IMR-90 (cell line): ENCODE results near the gene LAMC3. TPM values are rescaled to one million over a fixed set of nuclear protein-coding genes. Genes with fewer than 3 reads are reported as not detected.

ENCODE experiments used
- ATAC-seq: fragments of 200-7000 bp; cut with Tn5 transposase; 2 replicates; pipeline ENCODE4 v1.9.1; 2020; ENCODE audit warnings: low read depth, mild to moderate bottlenecking, moderate library complexity
- BruUV-seq: library from RNA; stranded (reverse); fragments of 400-500 nt; replicated peaks from 2 replicates; lab custom pipeline; 2021; lab: Mats Ljungman, UMichigan
- CTCF ChIA-PET: fragments of 300-600 bp; formaldehyde crosslinking; extraction: SDS; loops from one replicate; lab custom pipeline; 2021; ENCODE audit warnings: antibody characterized with exemption; lab: Yijun Ruan, JAX
- POLR2A ChIA-PET: fragments of 300-600 bp; sonication (Branson Sonifier 250); formaldehyde crosslinking; loops from one replicate; lab custom pipeline; 2022; ENCODE audit warnings: antibody characterized with exemption; ENCODE audit not compliant: unreplicated experiment; lab: Charles Lee
- DNase-seq: peaks from one replicate; pipeline ENCODE4 v3.0.0; 2013
- H2AFZ ChIP-seq: replicated peaks from 2 replicates; pipeline ENCODE3; 2013; ENCODE audit warnings: low read length, mild to moderate bottlenecking; ENCODE audit not compliant: poor library complexity
- H2AK5ac ChIP-seq: 2 replicates; pipeline ENCODE4 v1.6.1; 2013; ENCODE audit warnings: low read depth, low read length, inconsistent platforms
- H2AK9ac ChIP-seq: replicated peaks from 2 replicates; pipeline ENCODE3; 2013; ENCODE audit warnings: mild to moderate bottlenecking, low read depth, low read length, moderate library complexity; ENCODE audit not compliant: poor library complexity
- H2BK120ac ChIP-seq: 2 replicates; pipeline ENCODE4 v1.6.1; 2013; ENCODE audit warnings: low read depth, low read length, inconsistent platforms
- H2BK15ac ChIP-seq: 3 replicates; pipeline ENCODE4 v1.6.1; 2013; ENCODE audit warnings: low read depth, low read length, inconsistent platforms
- H2BK20ac ChIP-seq: 2 replicates; pipeline ENCODE4 v1.6.1; 2013; ENCODE audit warnings: low read depth, mild to moderate bottlenecking, inconsistent platforms, low read length, moderate library complexity
- H2BK5ac ChIP-seq: 2 replicates; pipeline ENCODE4 v1.6.1; 2013; ENCODE audit warnings: mild to moderate bottlenecking, low read depth, low read length, inconsistent platforms; ENCODE audit not compliant: poor library complexity, severe bottlenecking
- H3K14ac ChIP-seq: replicated peaks from 2 replicates; pipeline ENCODE4 v1.6.1; 2013; ENCODE audit warnings: low read depth, low read length, inconsistent platforms
- H3K18ac ChIP-seq: 2 replicates; pipeline ENCODE4 v1.6.1; 2013; ENCODE audit warnings: low read depth, low read length, control low read depth
- H3K23ac ChIP-seq: 2 replicates; pipeline ENCODE4 v1.6.1; 2013; ENCODE audit warnings: low read depth, low read length, inconsistent platforms
- H3K27ac ChIP-seq: 2 replicates; pipeline ENCODE4 v1.5.1; 2013; ENCODE audit warnings: mild to moderate bottlenecking, control low read depth, low read length; ENCODE audit not compliant: insufficient read depth
- H3K27me3 ChIP-seq: 2 replicates; pipeline ENCODE4 v1.6.1; 2013; ENCODE audit warnings: low read length; ENCODE audit not compliant: control insufficient read depth, insufficient read depth
- H3K36me3 ChIP-seq: 2 replicates; pipeline ENCODE4 v1.6.1; 2013; ENCODE audit warnings: low read length, mixed read lengths; ENCODE audit not compliant: control insufficient read depth, insufficient read depth
- H3K4ac ChIP-seq: 2 replicates; pipeline ENCODE4 v1.6.1; 2013; ENCODE audit warnings: low read depth, low read length, inconsistent platforms
- H3K4me1 ChIP-seq: 2 replicates; pipeline ENCODE4 v1.6.1; 2013; ENCODE audit warnings: low read length, mixed read lengths; ENCODE audit not compliant: control insufficient read depth, insufficient read depth
- H3K4me2 ChIP-seq: 2 replicates; pipeline ENCODE4 v1.6.1; 2013; ENCODE audit warnings: low read depth, mild to moderate bottlenecking, control low read depth, low read length, moderate library complexity
- H3K4me3 ChIP-seq: 2 replicates; pipeline ENCODE4 v1.5.1; 2013; ENCODE audit warnings: low read depth, mild to moderate bottlenecking, control low read depth, low read length, moderate library complexity; ENCODE audit not compliant: insufficient read depth
- H3K56ac ChIP-seq: 2 replicates; pipeline ENCODE4 v1.6.1; 2013; ENCODE audit warnings: low read length, inconsistent platforms; ENCODE audit not compliant: insufficient read depth; ENCODE audit errors: extremely low read depth
- H3K79me1 ChIP-seq, 2 experiments: 2 replicates each; pipeline ENCODE4 v1.6.1; 2013; ENCODE audit warnings: low read length in 2 of 2, inconsistent platforms in 1 of 2, low read depth in 1 of 2
- H3K9ac ChIP-seq: 2 replicates; pipeline ENCODE4 v1.6.1; 2013; ENCODE audit warnings: low read depth, low read length, control low read depth
- H3K9me1 ChIP-seq: 2 replicates; pipeline ENCODE4 v1.6.1; 2013; ENCODE audit warnings: low read length, inconsistent platforms; ENCODE audit not compliant: insufficient read depth
- H3K9me3 ChIP-seq: 2 replicates; pipeline ENCODE4 v1.6.1; 2013; ENCODE audit warnings: low read length; ENCODE audit not compliant: control insufficient read depth, insufficient read depth
- H4K20me1 ChIP-seq: 2 replicates; pipeline ENCODE4 v1.6.1; 2013; ENCODE audit warnings: low read length, inconsistent platforms; ENCODE audit not compliant: insufficient read depth
- H4K5ac ChIP-seq: 2 replicates; pipeline ENCODE4 v1.6.1; 2013; ENCODE audit warnings: mild to moderate bottlenecking, low read depth, low read length, control low read depth
- H4K8ac ChIP-seq, 2 experiments: 2 replicates each; pipeline ENCODE4 v1.6.1; 2013; ENCODE audit warnings: low read depth in 2 of 2, low read length in 2 of 2, control low read depth in 1 of 2, inconsistent platforms in 1 of 2
- H4K91ac ChIP-seq: 2 replicates; pipeline ENCODE4 v1.6.1; 2013; ENCODE audit warnings: low read depth, low read length, inconsistent platforms; ENCODE audit not compliant: insufficient read depth
- BHLHE40 ChIP-seq: fragments of 150-350 bp; IDR thresholded peaks from 2 replicates; pipeline ENCODE4 v1.6.1; 2016; ENCODE audit warnings: mild to moderate bottlenecking, low read depth, low read length
- CHD1 ChIP-seq: IDR thresholded peaks from 2 replicates; pipeline ENCODE4 v1.6.1; 2012; ENCODE audit warnings: low read depth, low read length, improper control_type of control experiment
- FOS ChIP-seq: fragments of 150-350 bp; IDR thresholded peaks from 2 replicates; pipeline ENCODE4 v1.6.1; 2016; ENCODE audit warnings: low read depth, low read length
- MAFK ChIP-seq: IDR thresholded peaks from 2 replicates; pipeline ENCODE4 v1.6.1; 2012; ENCODE audit warnings: low read depth, low read length, improper control_type of control experiment
- MXI1 ChIP-seq: IDR thresholded peaks from 2 replicates; pipeline ENCODE4 v1.6.1; 2012; ENCODE audit warnings: low read depth, mild to moderate bottlenecking, low read length, moderate library complexity, borderline replicate concordance
- POLR2A ChIP-seq: IDR thresholded peaks from 2 replicates; pipeline ENCODE4 v1.6.1; 2012; ENCODE audit warnings: mild to moderate bottlenecking, low read depth, low read length
- RCOR1 ChIP-seq: IDR thresholded peaks from 2 replicates; pipeline ENCODE4 v1.6.1; 2012; ENCODE audit warnings: mild to moderate bottlenecking, low read length, improper control_type of control experiment; ENCODE audit not compliant: insufficient replicate concordance
- RFX5 ChIP-seq: IDR thresholded peaks from 2 replicates; pipeline ENCODE4 v1.8.0; 2012; ENCODE audit warnings: low read depth, mild to moderate bottlenecking, low read length, moderate library complexity
- SMC3 ChIP-seq: fragments of 150-350 bp; IDR thresholded peaks from 2 replicates; pipeline ENCODE4 v1.6.1; 2016; ENCODE audit warnings: low read depth, mild to moderate bottlenecking, antibody characterized with exemption, low read length, moderate library complexity
- USF2 ChIP-seq: fragments of 150-350 bp; IDR thresholded peaks from 2 replicates; pipeline ENCODE4 v1.6.1; 2017; ENCODE audit warnings: mild to moderate bottlenecking, antibody characterized with exemption, low read length, low read depth
- WGBS, 2 experiments: methylation state at CpG; one replicate each; pipeline versions ENCODE4 v1.1.5 to v1.1.7; 2013; ENCODE audit warnings: missing lambda C conversion rate in 2 of 2; ENCODE audit not compliant: insufficient read length in 1 of 2; ENCODE audit errors: extremely low coverage in 2 of 2; 5-methylcytosine and 5-hydroxymethylcytosine counted together
- dilution Hi-C: fragments of 300-500 bp; cut with HindIII; formaldehyde crosslinking; loops from one replicate; pipeline ENCODE4 v1.14.3; 2018; ENCODE audit warnings: low sequenced_read_pairs; ENCODE audit not compliant: unreplicated experiment
- in situ Hi-C: fragments of 300-500 bp; cut with MboI; formaldehyde crosslinking; loops from 3 replicates; pipeline ENCODE4 v1.14.3; 2019; ENCODE audit warnings: low sequenced_read_pairs, inconsistent platforms, mixed read lengths
- intact Hi-C: fragments of 100-400 bp; cut with micrococcal nuclease; formaldehyde crosslinking; loops from 2 replicates; pipeline ENCODE4 v1.10.0; 2022
- polyA plus RNA-seq, 3 experiments: library from polyadenylated mRNA; depleted of rRNA; stranded (reverse); fragments of >200 nt; gene quantifications; 2 replicates each; pipeline ENCODE4 v1.2.3, GENCODE V29; 2012; ENCODE audit warnings: low replicate concordance in 1 of 3
- total RNA-seq: library from RNA; depleted of rRNA; stranded (reverse); fragments of >200 nt; gene quantifications from 2 replicates; pipeline ENCODE4 v1.2.3, GENCODE V29; 2012
- TF ChIP-seq, protein P1 (sequence below): fragments of 150-350 bp; IDR thresholded peaks from 2 replicates; pipeline ENCODE4 v1.6.1; 2016; ENCODE audit warnings: low read depth, mild to moderate bottlenecking, low read length, moderate library complexity, borderline replicate concordance

The LAMC3 gene
- total and polyA plus RNA-seq, 2 of the 4 experiments (the other 2 are of a cell fraction): not detected

DNA sequence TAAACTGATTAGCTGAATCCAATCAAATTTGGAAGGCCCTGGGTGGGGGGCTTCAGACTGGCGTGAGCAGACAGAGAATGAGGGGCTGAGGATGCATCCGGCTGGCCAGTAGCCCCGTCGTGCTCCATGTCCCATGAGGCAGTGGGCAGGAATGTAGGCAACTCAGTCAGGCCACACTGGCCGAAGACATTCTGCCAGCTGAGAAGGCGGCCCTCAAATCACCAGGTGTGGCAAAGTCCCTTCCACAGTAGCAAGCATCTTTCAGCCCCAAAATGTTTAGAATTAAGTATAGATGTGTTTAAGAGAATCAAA, 25.7 kb upstream of the LAMC3 start:
- Histone ChIP-seq H2AK5ac (no peak overlapping the region), H2BK20ac (no peak overlapping the region), H2AK9ac (no peak overlapping the region), H2BK120ac (no peak overlapping the region), H3K9me3 (no peaks in the 10 kb centered on the region), H2BK15ac (no peak overlapping the region), H3K4me1 (no peaks in the 10 kb centered on the region), H2BK5ac (no peak overlapping the region), H3K4me2 (no peak overlapping the region), H3K27me3 (peaks cover 64% of the 10 kb centered on the region), H3K23ac (no peak overlapping the region), H3K18ac (no peak overlapping the region), H2AFZ (no peak overlapping the region), H4K20me1 (no peaks in the 10 kb centered on the region), H3K4me3 (no peak overlapping the region), H4K91ac (no peak overlapping the region), H4K5ac (no peak overlapping the region), H3K9ac (no peak overlapping the region), H3K27ac (no peak overlapping the region), H3K79me1 (no peaks in the 10 kb centered on the region), H3K4ac (no peak overlapping the region), H4K8ac (no peak overlapping the region), H3K14ac (no peak overlapping the region), H3K9me1 (no peaks in the 10 kb centered on the region), H3K36me3 (no peaks in the 10 kb centered on the region), H3K56ac (no peak overlapping the region)
- WGBS, 2 experiments: no CpG with 5 or more reads among the region's 6 CpGs
- dilution Hi-C loops: no loop called here
- ATAC-seq (no peak), DNase-seq (no peak)
- no peak for TF ChIP-seq POLR2A
- TF ChIP-seq BHLHE40: no peak
- no peak for TF ChIP-seq SMC3
- no peak for TF ChIP-seq RCOR1
- no peak for TF ChIP-seq MXI1
- TF ChIP-seq MAFK: no peak
- TF ChIP-seq CHD1: no peak
- TF ChIP-seq, protein P1, sequence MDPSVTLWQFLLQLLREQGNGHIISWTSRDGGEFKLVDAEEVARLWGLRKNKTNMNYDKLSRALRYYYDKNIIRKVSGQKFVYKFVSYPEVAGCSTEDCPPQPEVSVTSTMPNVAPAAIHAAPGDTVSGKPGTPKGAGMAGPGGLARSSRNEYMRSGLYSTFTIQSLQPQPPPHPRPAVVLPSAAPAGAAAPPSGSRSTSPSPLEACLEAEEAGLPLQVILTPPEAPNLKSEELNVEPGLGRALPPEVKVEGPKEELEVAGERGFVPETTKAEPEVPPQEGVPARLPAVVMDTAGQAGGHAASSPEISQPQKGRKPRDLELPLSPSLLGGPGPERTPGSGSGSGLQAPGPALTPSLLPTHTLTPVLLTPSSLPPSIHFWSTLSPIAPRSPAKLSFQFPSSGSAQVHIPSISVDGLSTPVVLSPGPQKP: no peak
- TF ChIP-seq FOS: no peak
- TF ChIP-seq RFX5: no peak
- TF ChIP-seq USF2: no peak
- no TSS peak for BruUV-seq
- ChIA-PET POLR2A (no interaction called here), CTCF (no interaction called here)
- intact Hi-C loops: no loop called here
- in situ Hi-C loops: no loop called here
